ENCODE data around the gene CEACAM21. TPM values are rescaled to one million over a fixed set of nuclear protein-coding genes. Genes with fewer than 3 reads are reported as not detected.

Gene CEACAM21
- polyA plus RNA-seq, 1 of the 3 experiments (the other 2 are of a cell fraction): not detected

DNA sequence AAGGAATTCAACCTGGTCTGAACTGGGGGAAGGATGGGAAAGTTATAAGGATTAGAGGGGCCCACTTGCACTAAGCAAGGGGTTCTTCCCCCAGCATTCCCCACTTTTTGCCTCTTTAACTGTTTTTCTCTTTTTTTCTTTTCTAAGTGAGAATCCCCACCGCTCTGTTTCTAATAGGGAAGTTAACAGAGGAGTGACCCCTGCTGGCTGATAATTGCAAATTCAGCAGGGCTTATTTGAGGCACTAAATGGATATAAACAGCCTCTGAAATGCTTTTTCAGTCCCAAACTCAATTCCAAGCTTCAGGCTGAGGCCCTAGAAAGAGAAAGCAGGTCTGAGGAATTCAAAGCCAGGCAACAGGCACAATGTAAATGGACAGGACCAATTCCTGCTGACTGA is 38.2 kb upstream of the CEACAM21 start:
- H3K4me2 ChIP-seq: no peak overlapping the region
- H3K4me3 ChIP-seq (ENCODE audit: low read depth in 2 of 2, low read length in 1 of 2): no peak overlapping the region
- H3K36me3 ChIP-seq (replicated peaks in 1 of 2; ENCODE audit: control insufficient read depth in 1 of 2, insufficient read depth in 2 of 2, low read length in 1 of 2): no peaks in the 10 kb centered on the region
- ChIA-PET POLR2A (no interaction called here), CTCF (interaction anchor here (1.5 to 3.0 kb wide), 2 partner anchors 26 to 31 kb away, joined by 3 to 15 read pairs; no protein-coding TSS in a partner anchor)
- no peaks in the 10 kb centered on the region; the same call in 1 of the 2 replicates for H3K9me3 ChIP-seq
- H3K9ac ChIP-seq: no peak overlapping the region
- no peak for DNase-seq
- no peak overlapping the region for H2AFZ ChIP-seq (ENCODE audit: low read depth)
- H3K27ac ChIP-seq (ENCODE audit: low read depth in 2 of 2, low read length in 1 of 2): no peak overlapping the region
- 0% methylated on average over 1 of the region's 1 CpG for whole genome bisulfite sequencing (ENCODE audit: low lambda C conversion rate)
- H3K4me1 ChIP-seq (ENCODE audit: control insufficient read depth in 1 of 2, insufficient read depth in 2 of 2, low read depth in 1 of 2, low read length in 1 of 2): no peaks in the 10 kb centered on the region
- H3F3A ChIP-seq (replicated peaks; ENCODE audit: insufficient read depth): no peaks in the 10 kb centered on the region
- no peak for TF ChIP-seq JUND (IDR thresholded peaks at IDR 0.05)
- TF ChIP-seq, protein P1, sequence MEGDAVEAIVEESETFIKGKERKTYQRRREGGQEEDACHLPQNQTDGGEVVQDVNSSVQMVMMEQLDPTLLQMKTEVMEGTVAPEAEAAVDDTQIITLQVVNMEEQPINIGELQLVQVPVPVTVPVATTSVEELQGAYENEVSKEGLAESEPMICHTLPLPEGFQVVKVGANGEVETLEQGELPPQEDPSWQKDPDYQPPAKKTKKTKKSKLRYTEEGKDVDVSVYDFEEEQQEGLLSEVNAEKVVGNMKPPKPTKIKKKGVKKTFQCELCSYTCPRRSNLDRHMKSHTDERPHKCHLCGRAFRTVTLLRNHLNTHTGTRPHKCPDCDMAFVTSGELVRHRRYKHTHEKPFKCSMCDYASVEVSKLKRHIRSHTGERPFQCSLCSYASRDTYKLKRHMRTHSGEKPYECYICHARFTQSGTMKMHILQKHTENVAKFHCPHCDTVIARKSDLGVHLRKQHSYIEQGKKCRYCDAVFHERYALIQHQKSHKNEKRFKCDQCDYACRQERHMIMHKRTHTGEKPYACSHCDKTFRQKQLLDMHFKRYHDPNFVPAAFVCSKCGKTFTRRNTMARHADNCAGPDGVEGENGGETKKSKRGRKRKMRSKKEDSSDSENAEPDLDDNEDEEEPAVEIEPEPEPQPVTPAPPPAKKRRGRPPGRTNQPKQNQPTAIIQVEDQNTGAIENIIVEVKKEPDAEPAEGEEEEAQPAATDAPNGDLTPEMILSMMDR (IDR thresholded peaks at IDR 0.05): peak; percentile 59
- TF ChIP-seq MEF2A (IDR thresholded peaks at IDR 0.05; ENCODE audit: borderline replicate concordance, low read depth): no peak
- H3K9me2 ChIP-seq: no peaks in the 10 kb centered on the region
- no peaks in the 10 kb centered on the region for H3K79me2 ChIP-seq (ENCODE audit: insufficient read depth)
- peaks cover 57% of the 10 kb centered on the region; the same call in 1 of the 2 replicates for H3K27me3 ChIP-seq (ENCODE audit: insufficient read depth)
- H4K20me1 ChIP-seq (ENCODE audit: insufficient read depth): no peaks in the 10 kb centered on the region

DNA sequence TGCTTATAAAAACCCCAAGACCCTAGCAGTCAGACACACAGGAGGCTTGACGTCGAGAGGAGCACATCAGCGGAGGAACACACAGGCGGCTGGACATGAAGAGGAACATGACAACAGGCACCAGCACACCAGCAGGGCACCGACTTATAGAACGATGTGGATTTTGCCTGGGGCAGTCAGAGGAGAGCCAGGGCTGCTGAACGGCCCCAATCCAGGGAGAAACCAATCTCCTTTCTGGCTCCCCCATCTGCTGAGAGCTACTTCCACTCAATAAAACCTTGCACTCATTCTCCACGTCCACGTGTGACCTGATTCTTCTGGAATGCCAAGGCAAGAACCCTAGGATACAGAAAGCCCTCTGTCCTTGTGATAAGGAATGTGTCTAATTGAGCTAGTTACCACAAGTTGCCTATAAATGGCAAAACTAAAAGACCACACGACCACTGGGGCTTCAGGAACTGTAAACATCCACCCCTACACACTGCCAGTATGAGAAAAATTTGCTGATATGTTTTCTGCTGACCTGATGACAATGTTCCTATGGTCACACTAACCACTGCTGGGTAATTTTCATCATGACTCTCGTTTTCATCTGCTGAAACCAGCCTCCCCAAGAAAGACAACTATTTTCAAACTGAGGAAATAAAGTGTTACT is 35.8 kb upstream of the CEACAM21 start:
- H3F3A ChIP-seq (replicated peaks; ENCODE audit: insufficient read depth): no peaks in the 10 kb centered on the region
- H3K9me2 ChIP-seq: no peaks in the 10 kb centered on the region
- TF ChIP-seq, protein P2, sequence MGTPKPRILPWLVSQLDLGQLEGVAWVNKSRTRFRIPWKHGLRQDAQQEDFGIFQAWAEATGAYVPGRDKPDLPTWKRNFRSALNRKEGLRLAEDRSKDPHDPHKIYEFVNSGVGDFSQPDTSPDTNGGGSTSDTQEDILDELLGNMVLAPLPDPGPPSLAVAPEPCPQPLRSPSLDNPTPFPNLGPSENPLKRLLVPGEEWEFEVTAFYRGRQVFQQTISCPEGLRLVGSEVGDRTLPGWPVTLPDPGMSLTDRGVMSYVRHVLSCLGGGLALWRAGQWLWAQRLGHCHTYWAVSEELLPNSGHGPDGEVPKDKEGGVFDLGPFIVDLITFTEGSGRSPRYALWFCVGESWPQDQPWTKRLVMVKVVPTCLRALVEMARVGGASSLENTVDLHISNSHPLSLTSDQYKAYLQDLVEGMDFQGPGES (IDR thresholded peaks at IDR 0.05; ENCODE audit: low read depth, low read length): no peak
- no peak for TF ChIP-seq ELF1 (IDR thresholded peaks at IDR 0.05)
- no peak for TF ChIP-seq FOXJ3 (CRISPR knock-in tag; IDR thresholded peaks at IDR 0.05)
- TF ChIP-seq YY1 (IDR thresholded peaks at IDR 0.05; ENCODE audit: low read depth): no peak
- no peak for TF ChIP-seq POLR2AphosphoS5 (IDR thresholded peaks at IDR 0.05; ENCODE audit: low read depth, low read length)
- no peak for TF ChIP-seq NFIC (IDR thresholded peaks at IDR 0.05; ENCODE audit: borderline replicate concordance)
- TF ChIP-seq, protein P3, sequence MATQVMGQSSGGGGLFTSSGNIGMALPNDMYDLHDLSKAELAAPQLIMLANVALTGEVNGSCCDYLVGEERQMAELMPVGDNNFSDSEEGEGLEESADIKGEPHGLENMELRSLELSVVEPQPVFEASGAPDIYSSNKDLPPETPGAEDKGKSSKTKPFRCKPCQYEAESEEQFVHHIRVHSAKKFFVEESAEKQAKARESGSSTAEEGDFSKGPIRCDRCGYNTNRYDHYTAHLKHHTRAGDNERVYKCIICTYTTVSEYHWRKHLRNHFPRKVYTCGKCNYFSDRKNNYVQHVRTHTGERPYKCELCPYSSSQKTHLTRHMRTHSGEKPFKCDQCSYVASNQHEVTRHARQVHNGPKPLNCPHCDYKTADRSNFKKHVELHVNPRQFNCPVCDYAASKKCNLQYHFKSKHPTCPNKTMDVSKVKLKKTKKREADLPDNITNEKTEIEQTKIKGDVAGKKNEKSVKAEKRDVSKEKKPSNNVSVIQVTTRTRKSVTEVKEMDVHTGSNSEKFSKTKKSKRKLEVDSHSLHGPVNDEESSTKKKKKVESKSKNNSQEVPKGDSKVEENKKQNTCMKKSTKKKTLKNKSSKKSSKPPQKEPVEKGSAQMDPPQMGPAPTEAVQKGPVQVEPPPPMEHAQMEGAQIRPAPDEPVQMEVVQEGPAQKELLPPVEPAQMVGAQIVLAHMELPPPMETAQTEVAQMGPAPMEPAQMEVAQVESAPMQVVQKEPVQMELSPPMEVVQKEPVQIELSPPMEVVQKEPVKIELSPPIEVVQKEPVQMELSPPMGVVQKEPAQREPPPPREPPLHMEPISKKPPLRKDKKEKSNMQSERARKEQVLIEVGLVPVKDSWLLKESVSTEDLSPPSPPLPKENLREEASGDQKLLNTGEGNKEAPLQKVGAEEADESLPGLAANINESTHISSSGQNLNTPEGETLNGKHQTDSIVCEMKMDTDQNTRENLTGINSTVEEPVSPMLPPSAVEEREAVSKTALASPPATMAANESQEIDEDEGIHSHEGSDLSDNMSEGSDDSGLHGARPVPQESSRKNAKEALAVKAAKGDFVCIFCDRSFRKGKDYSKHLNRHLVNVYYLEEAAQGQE (IDR thresholded peaks at IDR 0.05; ENCODE audit: low read depth, low read length): no peak
- TF ChIP-seq, protein P4, sequence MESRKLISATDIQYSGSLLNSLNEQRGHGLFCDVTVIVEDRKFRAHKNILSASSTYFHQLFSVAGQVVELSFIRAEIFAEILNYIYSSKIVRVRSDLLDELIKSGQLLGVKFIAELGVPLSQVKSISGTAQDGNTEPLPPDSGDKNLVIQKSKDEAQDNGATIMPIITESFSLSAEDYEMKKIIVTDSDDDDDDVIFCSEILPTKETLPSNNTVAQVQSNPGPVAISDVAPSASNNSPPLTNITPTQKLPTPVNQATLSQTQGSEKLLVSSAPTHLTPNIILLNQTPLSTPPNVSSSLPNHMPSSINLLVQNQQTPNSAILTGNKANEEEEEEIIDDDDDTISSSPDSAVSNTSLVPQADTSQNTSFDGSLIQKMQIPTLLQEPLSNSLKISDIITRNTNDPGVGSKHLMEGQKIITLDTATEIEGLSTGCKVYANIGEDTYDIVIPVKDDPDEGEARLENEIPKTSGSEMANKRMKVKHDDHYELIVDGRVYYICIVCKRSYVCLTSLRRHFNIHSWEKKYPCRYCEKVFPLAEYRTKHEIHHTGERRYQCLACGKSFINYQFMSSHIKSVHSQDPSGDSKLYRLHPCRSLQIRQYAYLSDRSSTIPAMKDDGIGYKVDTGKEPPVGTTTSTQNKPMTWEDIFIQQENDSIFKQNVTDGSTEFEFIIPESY (IDR thresholded peaks at IDR 0.05; ENCODE audit: borderline replicate concordance, low read depth): no peak
- no peak for DNase-seq
- no peaks in the 10 kb centered on the region for H3K4me1 ChIP-seq (ENCODE audit: control insufficient read depth in 1 of 2, insufficient read depth in 2 of 2, low read depth in 1 of 2, low read length in 1 of 2)
- no peaks in the 10 kb centered on the region for H3K36me3 ChIP-seq (replicated peaks in 1 of 2; ENCODE audit: control insufficient read depth in 1 of 2, insufficient read depth in 2 of 2, low read length in 1 of 2)
- 8% methylated on average over 11 of the region's 11 CpGs for WGBS (ENCODE audit: low lambda C conversion rate)
- H3K9ac ChIP-seq: no peak overlapping the region
- no peaks in the 10 kb centered on the region; the same call in 1 of the 2 replicates for H3K9me3 ChIP-seq
- H2AFZ ChIP-seq (ENCODE audit: low read depth): no peak overlapping the region
- H3K4me2 ChIP-seq: no peak overlapping the region
- H3K4me3 ChIP-seq (ENCODE audit: low read depth in 2 of 2, low read length in 1 of 2): no peak overlapping the region
- POLR2A ChIA-PET: no interaction called here
- H3K79me2 ChIP-seq (ENCODE audit: insufficient read depth): no peaks in the 10 kb centered on the region
- no peak overlapping the region for H3K27ac ChIP-seq (ENCODE audit: low read depth in 2 of 2, low read length in 1 of 2)
- H4K20me1 ChIP-seq (ENCODE audit: insufficient read depth): no peaks in the 10 kb centered on the region
- peaks cover 58% of the 10 kb centered on the region; the same call in 1 of the 2 replicates for H3K27me3 ChIP-seq (ENCODE audit: insufficient read depth)
- CTCF ChIA-PET: interaction anchor here (1.1 to 3.0 kb wide), 2 partner anchors 12 to 23 kb away, joined by 3 to 15 read pairs; no protein-coding TSS in a partner anchor
